Right hindlimb (tissue), 1 donor: ENCODE results near the gene RIPOR2.
"Not testable (repeated sequence)": the region's sequence is repeated elsewhere in the genome, so short reads cannot be mapped to it uniquely, and the experiment has no call there.

Experiments used
- DNase-seq: peaks from one replicate; pipeline ENCODE4 v3.0.0-alpha.2; 2018

The RIPOR2 gene

GRCh38 chr6:24797596-24798216 is 138.1 kb downstream of the RIPOR2 start:
- DNase-seq, result no peak

GRCh38 chr6:24796616-24797290 is 139.0 kb downstream of the RIPOR2 start:
- no peak for DNase-seq

GRCh38 chr6:24795106-24795505 is 140.7 kb downstream of the RIPOR2 start:
- no peak for DNase-seq

GRCh38 chr6:24788031-24788665 is 147.6 kb downstream of the RIPOR2 start:
- no peak for DNase-seq

GRCh38 chr6:24780206-24780605 is 155.6 kb downstream of the RIPOR2 start:
- no peak for DNase-seq

- DNase-seq, result no peak
These were observed 156.2 kb downstream of the RIPOR2 start for GRCh38 chr6:24779416-24780016.

- DNase-seq, result no peak
These were observed 156.9 kb downstream of the RIPOR2 start for GRCh38 chr6:24778878-24779277.

- DNase-seq, result no peak
These were observed 157.6 kb downstream of the RIPOR2 start for GRCh38 chr6:24778121-24778520.

GRCh38 chr6:24777227-24777626 is 158.5 kb downstream of the RIPOR2 start:
- no peak for DNase-seq

GRCh38 chr6:24775520-24776058 is 160.2 kb downstream of the RIPOR2 start:
- DNase-seq, result no peak

GRCh38 chr6:24774696-24775519 is 160.9 kb downstream of the RIPOR2 start, which contains the start of gene GMNN:
GMNN (plus strand) TSS chr6:24774937; CDS start chr6:24777247, 2,310 bp downstream.
- DNase-seq, result peak; percentile 98

- DNase-seq, result no peak
These were observed 167.4 kb downstream of the RIPOR2 start for GRCh38 chr6:24768361-24768760.

GRCh38 chr6:24766680-24767462 is 168.9 kb downstream of the RIPOR2 start:
- DNase-seq, result no peak

- DNase-seq, result not testable (repeated sequence)
These were observed 169.8 kb downstream of the RIPOR2 start for GRCh38 chr6:24765968-24766367.

- not testable (repeated sequence) for DNase-seq
These were observed 170.6 kb downstream of the RIPOR2 start for GRCh38 chr6:24764833-24765828.

- DNase-seq, result no peak
These were observed 172.2 kb downstream of the RIPOR2 start for GRCh38 chr6:24763578-24763977.

GRCh38 chr6:24761851-24762250 is 173.9 kb downstream of the RIPOR2 start:
- no peak for DNase-seq

- DNase-seq, result no peak
These were observed 174.4 kb downstream of the RIPOR2 start for GRCh38 chr6:24761193-24761835.

GRCh38 chr6:24760210-24760609 is 175.6 kb downstream of the RIPOR2 start:
- no peak for DNase-seq

- no peak for DNase-seq
These were observed 176.0 kb downstream of the RIPOR2 start for GRCh38 chr6:24759718-24760117.
